ENCODE results near the gene CD96.
"Not testable (repeated sequence)": the region's sequence is repeated elsewhere in the genome, so short reads cannot be mapped to it uniquely, and the experiment has no call there.

The CD96 gene, protein sequence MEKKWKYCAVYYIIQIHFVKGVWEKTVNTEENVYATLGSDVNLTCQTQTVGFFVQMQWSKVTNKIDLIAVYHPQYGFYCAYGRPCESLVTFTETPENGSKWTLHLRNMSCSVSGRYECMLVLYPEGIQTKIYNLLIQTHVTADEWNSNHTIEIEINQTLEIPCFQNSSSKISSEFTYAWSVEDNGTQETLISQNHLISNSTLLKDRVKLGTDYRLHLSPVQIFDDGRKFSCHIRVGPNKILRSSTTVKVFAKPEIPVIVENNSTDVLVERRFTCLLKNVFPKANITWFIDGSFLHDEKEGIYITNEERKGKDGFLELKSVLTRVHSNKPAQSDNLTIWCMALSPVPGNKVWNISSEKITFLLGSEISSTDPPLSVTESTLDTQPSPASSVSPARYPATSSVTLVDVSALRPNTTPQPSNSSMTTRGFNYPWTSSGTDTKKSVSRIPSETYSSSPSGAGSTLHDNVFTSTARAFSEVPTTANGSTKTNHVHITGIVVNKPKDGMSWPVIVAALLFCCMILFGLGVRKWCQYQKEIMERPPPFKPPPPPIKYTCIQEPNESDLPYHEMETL

DNA sequence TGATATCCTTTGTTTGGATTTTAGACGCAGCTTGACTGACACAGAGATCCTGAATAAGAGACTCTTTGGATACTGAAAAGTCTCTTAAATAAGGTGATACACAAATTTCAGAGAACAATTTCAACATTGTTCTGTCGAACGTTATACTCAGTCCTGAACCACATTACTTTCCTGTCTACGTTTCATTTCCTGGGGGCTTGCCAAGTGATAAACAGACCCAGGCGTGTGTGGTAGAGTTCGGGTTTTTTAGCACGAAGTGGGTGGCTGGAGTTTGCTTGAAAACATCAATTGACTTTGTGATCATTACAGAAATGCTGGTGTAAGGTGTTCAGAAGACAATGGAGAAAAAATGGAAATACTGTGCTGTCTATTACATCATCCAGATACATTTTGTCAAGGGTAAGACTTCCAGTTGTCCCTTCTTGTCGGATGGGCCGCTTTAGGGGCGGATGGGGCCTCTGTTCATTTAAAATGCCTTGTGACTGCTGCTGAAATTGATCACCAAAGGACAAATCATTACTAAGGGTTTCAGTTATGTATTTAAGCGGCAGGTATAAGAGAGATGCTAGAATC, at the start of gene CD96:
CD96 (plus strand) TSS at position 287 of the 573 bp plus-strand sequence; CDS start at position 339, 52 bp downstream.
- DNase-seq (ENCODE audit: low spot score) = peak; percentile 92

DNA sequence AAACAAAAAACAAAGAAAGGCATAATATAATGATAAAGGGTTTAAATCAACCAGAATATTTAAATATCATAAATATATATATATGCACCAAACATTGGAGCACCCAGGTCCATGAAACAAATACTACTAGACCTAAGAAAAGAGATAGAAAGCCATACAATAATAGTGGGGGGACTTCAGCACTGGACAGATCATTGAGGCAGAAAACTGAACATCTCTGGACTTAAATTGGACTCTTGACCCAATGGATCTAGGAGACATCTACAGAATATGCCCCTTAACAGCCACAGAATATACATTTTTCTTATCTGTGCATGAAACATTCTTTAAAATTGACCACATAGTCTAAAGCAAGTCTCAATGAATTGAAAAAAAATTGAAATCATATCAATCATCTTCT, 48.7 kb upstream of the CD96 start:
- no peak for DNase-seq (ENCODE audit: low spot score)

- DNase-seq (ENCODE audit: low spot score) = no peak
Observed at GRCh38 chr3:111496894-111497559, 45.0 kb upstream of the CD96 start.

GRCh38 chr3:111498022-111498421, 44.0 kb upstream of the CD96 start:
- DNase-seq (ENCODE audit: low spot score) = no peak

- no peak for DNase-seq (ENCODE audit: low spot score)
Observed at GRCh38 chr3:111506435-111506834, 35.6 kb upstream of the CD96 start.

GRCh38 chr3:111509308-111509707, 32.7 kb upstream of the CD96 start:
- DNase-seq (ENCODE audit: low spot score) = no peak

- no peak for DNase-seq (ENCODE audit: low spot score)
Observed at GRCh38 chr3:111517801-111518200, 24.2 kb upstream of the CD96 start.

DNA sequence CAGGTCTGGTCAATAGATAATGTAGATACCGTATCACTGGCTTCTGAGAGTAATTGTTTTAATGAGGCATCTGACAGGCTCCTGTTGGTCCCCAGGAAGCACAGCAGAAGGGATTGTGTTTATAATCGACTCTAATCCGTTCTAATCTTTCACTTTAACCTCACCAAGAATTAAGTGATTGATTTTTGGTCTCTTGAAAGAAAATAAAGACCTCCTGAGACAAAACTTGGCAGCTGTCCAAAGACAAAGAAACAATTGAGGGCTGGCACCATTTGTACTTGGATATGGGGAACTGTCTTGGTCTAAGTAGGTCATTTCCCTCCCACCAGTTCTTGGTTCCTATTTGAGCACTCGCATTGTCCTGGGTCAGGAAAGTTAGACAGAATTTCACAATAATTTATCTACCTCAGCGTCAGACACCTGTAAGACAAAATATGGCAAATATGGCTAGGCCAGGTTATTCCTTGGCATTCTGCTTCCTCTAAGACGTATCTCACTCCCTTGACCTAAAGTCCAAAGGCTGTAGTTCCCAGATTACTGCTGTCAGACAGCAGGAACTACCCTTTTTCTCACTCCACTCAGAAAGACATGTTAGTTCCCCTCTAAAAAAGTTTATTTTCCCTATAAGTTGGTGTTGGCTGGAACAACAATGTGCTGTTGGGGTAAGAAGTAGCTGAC, 22.7 kb upstream of the CD96 start:
- no peak for DNase-seq (ENCODE audit: low spot score)

DNA sequence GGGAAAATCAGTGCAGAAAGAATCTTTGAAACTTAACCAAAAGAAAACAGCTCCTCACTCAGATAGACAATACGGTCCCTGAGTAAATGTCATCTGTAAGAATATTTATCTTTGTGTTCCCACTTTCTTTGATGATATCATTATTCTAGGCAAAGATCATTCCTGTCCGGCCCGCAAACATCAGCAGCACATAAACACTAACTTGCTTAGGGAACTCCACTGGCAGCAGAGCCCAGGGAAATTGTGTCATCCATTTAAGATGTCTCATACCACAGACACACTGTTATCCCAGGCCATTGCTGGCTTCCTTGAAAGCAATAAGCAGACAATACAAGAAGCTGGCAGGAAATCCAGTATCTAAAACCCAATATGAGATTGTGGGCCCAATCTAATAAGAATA, 20.1 kb upstream of the CD96 start:
- no peak for DNase-seq (ENCODE audit: low spot score)

- not testable (repeated sequence) for DNase-seq (ENCODE audit: low spot score)
Observed at GRCh38 chr3:111524486-111524885, 17.5 kb upstream of the CD96 start.

DNA sequence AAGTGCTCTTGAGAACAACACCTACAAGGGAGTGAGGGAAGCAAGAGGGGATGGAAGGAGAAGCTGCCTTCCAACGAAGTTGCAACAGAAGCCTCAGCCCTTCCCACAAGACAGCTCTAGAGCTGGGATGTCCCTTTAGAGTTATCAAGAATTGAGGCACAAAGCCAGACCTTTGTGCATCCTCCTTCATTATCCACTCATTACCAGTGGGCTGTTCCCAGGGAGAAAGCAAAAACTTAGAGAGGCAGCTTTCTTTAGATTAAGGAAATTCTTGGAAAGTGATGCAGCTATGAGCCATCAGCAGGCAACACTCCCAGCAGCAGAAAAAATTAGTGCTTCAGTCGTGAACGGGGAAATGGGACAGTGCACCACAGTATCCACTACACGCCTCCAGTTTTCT, 10.6 kb upstream of the CD96 start:
- DNase-seq (ENCODE audit: low spot score) = no peak

GRCh38 chr3:111534701-111535100, 7.3 kb upstream of the CD96 start:
- DNase-seq (ENCODE audit: low spot score) = no peak

GRCh38 chr3:111538111-111538510, 3.9 kb upstream of the CD96 start:
- DNase-seq (ENCODE audit: low spot score) = no peak

DNA sequence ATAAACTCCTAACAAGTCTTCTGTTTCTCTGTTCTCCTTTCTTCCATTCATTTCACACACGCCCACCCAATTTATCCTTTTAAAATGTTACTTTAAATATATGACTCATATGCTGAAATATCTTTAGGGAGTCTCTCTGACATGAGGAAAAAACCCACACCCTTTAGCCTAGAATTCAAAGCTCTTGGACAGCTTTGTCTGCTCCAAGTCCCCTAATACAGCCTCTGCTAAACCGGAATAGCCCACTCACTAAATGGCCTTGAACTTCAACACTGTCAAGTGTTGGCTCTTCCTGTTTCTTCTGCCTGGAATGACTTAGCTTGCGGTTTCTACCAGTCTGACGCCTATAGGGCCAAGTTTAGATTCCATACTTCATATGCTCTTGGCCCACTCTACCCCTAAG, 3.3 kb upstream of the CD96 start:
- peak; percentile 62 for DNase-seq (ENCODE audit: low spot score)

DNA sequence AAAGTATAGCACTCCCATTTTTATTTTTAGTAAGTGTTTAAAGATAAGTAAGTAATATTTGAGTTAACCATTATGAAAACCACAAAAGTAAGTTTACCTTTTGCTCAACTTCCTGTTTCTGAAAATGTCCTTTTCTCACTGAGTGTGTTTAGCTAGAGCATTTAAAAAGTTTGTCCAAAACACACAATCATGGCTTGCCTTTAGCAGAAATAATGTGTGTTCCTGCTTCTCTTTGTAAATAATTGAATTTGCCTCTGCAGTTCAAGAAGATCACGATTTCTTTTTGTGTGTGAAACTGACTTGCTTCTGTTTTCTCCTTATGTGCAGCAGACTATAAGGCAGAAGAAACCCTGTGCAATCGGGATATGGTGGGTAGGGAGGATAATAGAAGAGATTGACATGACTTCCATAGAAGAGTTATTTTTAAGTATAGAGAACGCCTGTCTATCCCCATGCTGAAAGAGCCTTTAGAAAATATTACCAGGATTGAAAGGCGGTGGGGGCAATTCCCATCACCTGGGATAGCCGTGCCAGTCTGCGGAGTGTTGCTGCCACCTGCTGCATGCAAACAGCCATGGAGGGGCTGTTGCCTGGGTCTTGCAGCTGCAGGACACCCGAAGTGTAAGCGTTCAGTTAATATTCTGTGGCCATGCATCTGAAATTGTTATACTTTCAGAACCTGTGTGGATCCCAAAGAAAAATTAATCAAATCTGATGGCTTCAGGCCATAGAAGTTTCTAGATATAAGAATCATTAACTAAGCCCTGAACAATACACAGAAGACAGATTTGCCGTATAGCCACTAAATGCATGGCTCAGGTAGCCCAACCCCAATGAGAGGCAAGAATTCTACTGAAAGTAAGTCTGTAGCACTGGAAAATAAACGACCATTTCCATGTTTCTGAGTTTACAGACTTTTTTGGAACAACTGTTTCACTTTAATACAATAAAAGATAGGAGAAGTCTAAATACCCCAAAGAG, 2.4 kb upstream of the CD96 start:
- peak; percentile 80 for DNase-seq (ENCODE audit: low spot score)

DNA sequence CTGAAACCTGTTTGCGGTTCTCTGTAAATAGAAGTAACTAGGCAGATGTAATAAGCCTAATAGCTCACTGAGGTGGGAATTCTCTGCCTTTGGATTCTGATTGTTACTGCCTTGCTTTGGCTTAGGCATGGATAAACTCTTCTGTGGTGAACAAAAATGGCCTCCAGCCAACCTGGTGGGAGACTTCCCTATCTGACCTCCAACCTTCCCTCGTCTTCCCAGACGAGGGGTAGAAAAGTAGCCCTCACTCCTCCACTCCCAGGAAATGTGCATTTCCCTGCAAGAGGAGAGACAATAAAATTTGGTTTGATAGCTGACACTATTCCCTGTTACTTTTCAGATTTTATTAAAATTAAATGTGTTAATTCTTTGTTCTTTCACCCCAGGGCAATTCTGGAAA, 606 bp upstream of the CD96 start:
- no peak for DNase-seq (ENCODE audit: low spot score)

DNA sequence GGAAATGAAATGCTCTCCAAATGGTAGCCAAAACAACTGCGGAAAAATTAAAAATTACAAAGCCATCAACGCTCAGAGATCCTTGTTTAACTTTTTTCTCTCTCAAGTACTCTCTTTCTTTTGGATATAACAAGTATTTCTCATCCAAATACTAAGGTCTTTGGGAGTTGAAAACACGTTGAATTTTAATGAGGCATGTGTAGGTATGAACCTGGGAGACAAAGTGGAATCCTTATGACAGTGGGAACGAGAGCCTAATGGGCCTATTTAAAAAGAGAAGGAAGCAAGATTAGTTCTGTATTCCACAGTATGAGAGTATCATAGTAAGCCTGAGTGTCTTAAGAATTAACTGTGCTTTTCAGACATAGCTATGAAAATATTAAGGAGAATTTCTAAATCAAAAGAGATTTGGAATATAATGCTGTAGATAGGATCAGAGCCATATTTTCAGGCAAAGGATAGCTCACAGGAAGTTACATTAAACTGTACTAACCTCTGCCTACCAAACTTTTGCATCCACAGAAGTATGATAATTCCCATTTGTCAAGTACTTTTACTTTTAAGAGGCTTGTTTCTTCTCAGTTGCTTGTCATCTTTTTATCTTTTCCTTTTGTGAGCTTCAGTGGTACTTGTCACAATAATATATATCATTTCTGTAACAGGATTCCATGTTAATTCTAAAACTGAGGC, 759 bp downstream of the CD96 start:
- no peak for DNase-seq (ENCODE audit: low spot score)

GRCh38 chr3:111545349-111545748, 3.4 kb downstream of the CD96 start:
- DNase-seq (ENCODE audit: low spot score) = no peak

DNA sequence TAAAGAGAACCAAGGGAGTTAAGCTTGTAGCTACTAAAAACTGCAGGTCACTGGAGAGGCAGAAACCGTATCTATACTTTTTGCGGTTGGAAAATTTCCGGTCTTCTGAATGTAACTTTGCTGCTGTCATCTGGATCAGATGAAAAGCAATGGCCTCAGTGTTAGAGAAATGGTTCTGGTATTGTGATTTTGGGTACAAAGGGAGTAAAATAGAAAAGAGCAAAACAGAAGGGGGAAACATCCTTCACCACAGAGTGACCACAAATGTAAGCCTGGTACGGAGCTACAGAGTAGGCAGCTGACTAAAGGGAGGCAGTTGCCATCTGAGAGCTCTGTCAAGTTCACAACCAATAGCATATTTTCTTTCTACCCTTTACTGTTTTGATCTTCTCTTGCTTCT, 5.6 kb downstream of the CD96 start:
- peak; percentile 90 for DNase-seq (ENCODE audit: low spot score)

- peak; percentile 74 for DNase-seq (ENCODE audit: low spot score)
Observed at GRCh38 chr3:111548092-111548491, 6.1 kb downstream of the CD96 start.
